B cell (primary cell): ENCODE measurements around the gene CELF4. TPM values are rescaled to one million over a fixed set of nuclear protein-coding genes. Genes with fewer than 3 reads are reported as not detected.

Experiments
- ATAC-seq: fragments of 200-7000 bp; cut with Tn5 transposase; one replicate; pipeline ENCODE4 v1.10.0; 2021; ENCODE audit warnings: low read depth, mild to moderate bottlenecking, moderate number of reproducible peaks, moderate library complexity
- CTCF ChIA-PET: fragments of 350-600 bp; sonication (Branson Sonifier 250); formaldehyde crosslinking; loops from one replicate; lab custom pipeline; 2021; ENCODE audit warnings: antibody characterized with exemption, inconsistent platforms; lab: Charles Lee
- POLR2A ChIA-PET: fragments of 350-600 bp; sonication (Branson Sonifier 250); formaldehyde crosslinking; loops from one replicate; lab custom pipeline; 2021; ENCODE audit warnings: antibody characterized with exemption; lab: Charles Lee
- DNase-seq: peaks from one replicate; pipeline ENCODE4 v3.0.0; 2013
- H2AFZ ChIP-seq: 2 replicates; pipeline ENCODE4 v1.6.1; 2012; ENCODE audit warnings: mild to moderate bottlenecking, low read depth, low read length; ENCODE audit not compliant: insufficient read depth, poor library complexity, severe bottlenecking
- H3K27ac ChIP-seq, 2 donors: 1 replicate in 1 of 2; 2 replicates in 1 of 2; pipeline ENCODE4 v1.5.1; 2012 to 2013; ENCODE audit warnings: low read length in 2 of 2, mild to moderate bottlenecking in 2 of 2, moderate library complexity in 1 of 2
- H3K27me3 ChIP-seq, 4 experiments: fragments of 200-600 bp in 1 of 4; sonication (generic) in 1 of 4; replicated peaks in 1 of 4; 1 replicate in 2 of 4; 2 replicates in 2 of 4; pipeline versions ENCODE4 v1.6.1 to v1.7.0; 2013 to 2016; ENCODE audit warnings: low read length in 3 of 4, mild to moderate bottlenecking in 2 of 4, mixed read lengths in 1 of 4, moderate library complexity in 1 of 4; ENCODE audit not compliant: insufficient read depth in 4 of 4, control insufficient read depth in 3 of 4; ENCODE audit errors: control extremely low read depth in 1 of 4
- H3K36me3 ChIP-seq, 2 experiments: replicated peaks in 1 of 2; 1 replicate in 1 of 2; 2 replicates in 1 of 2; pipeline versions ENCODE4 v1.6.1 to v1.7.1; 2013; ENCODE audit warnings: low read length in 1 of 2; ENCODE audit not compliant: insufficient read depth in 2 of 2, control insufficient read depth in 1 of 2; ENCODE audit errors: control extremely low read depth in 1 of 2, extremely low read depth in 1 of 2
- H3K4me1 ChIP-seq, 2 donors: fragments of 200-600 bp in 1 of 2; sonication (generic) in 1 of 2; 1 replicate in 1 of 2; 2 replicates in 1 of 2; pipeline versions ENCODE4 v1.5.1 to v1.6.1; 2013 to 2017; ENCODE audit warnings: low read length in 2 of 2; ENCODE audit not compliant: control insufficient read depth in 2 of 2, insufficient read depth in 2 of 2
- H3K4me2 ChIP-seq: replicated peaks from 2 replicates; pipeline ENCODE3; 2012; ENCODE audit warnings: mild to moderate bottlenecking, low read depth, low read length; ENCODE audit not compliant: poor library complexity, severe bottlenecking
- H3K4me3 ChIP-seq, 5 experiments: fragments of 200-600 bp in 1 of 5; sonication (generic) in 1 of 5; 1 replicate in 3 of 5; 2 replicates in 2 of 5; pipeline versions ENCODE4 v1.5.1 to v1.7.0; 2011 to 2016; ENCODE audit warnings: low read length in 4 of 5, mild to moderate bottlenecking in 4 of 5, low read depth in 2 of 5, control low read depth in 1 of 5, moderate library complexity in 1 of 5; ENCODE audit not compliant: insufficient read depth in 1 of 5; ENCODE audit errors: control extremely low read depth in 1 of 5, extremely low read depth in 1 of 5
- H3K79me2 ChIP-seq: fragments of 200-600 bp; sonication (generic); one replicate; pipeline ENCODE4 v1.6.0; 2016; ENCODE audit warnings: low read length; ENCODE audit not compliant: control insufficient read depth, insufficient read depth
- H3K9ac ChIP-seq: fragments of 200-600 bp; sonication (generic); 2 replicates; pipeline ENCODE4 v1.6.1; 2017; ENCODE audit warnings: mild to moderate bottlenecking, low read length, moderate library complexity
- H3K9me3 ChIP-seq, 3 donors: one replicate each; pipeline versions ENCODE4 v1.6.1 to v1.7.1; 2013; ENCODE audit warnings: low read length in 2 of 3; ENCODE audit not compliant: control insufficient read depth in 2 of 3, insufficient read depth in 1 of 3; ENCODE audit errors: control extremely low read depth in 1 of 3
- H4K20me1 ChIP-seq: 2 replicates; pipeline ENCODE4 v1.6.0; 2012; ENCODE audit warnings: mild to moderate bottlenecking, low read length; ENCODE audit not compliant: insufficient read depth, control insufficient read depth, poor library complexity, severe bottlenecking
- H3K27ac Mint-ChIP-seq: one replicate; pipeline ENCODE4 v1.8.0; 2021; ENCODE audit warnings: mixed read lengths
- H3K27me3 Mint-ChIP-seq: one replicate; pipeline ENCODE4 v1.8.0; 2021; ENCODE audit warnings: mixed read lengths
- H3K4me1 Mint-ChIP-seq: one replicate; pipeline ENCODE4 v1.8.0; 2021; ENCODE audit warnings: mixed read lengths
- H3K4me3 Mint-ChIP-seq: one replicate; pipeline ENCODE4 v1.8.0; 2021; ENCODE audit warnings: mixed read lengths
- H3K9me3 Mint-ChIP-seq: one replicate; pipeline ENCODE4 v1.8.0; 2022; ENCODE audit warnings: mixed read lengths; ENCODE audit not compliant: insufficient read depth
- CTCF ChIP-seq: fragments of 200-600 bp; IDR thresholded peaks from one replicate; pipeline ENCODE4 v1.8.0; 2022; ENCODE audit warnings: antibody characterized with exemption, mild to moderate bottlenecking
- EZH2 ChIP-seq: IDR thresholded peaks from 2 replicates; pipeline ENCODE4 v1.6.1; 2012; ENCODE audit warnings: borderline replicate concordance, low read depth, mild to moderate bottlenecking, moderate library complexity, low read length; ENCODE audit not compliant: insufficient read depth, poor library complexity, severe bottlenecking
- WGBS: methylation state at CpG from one replicate; pipeline ENCODE4 v1.1.5; 2013; ENCODE audit warnings: missing lambda C conversion rate; ENCODE audit not compliant: insufficient coverage; 5-methylcytosine and 5-hydroxymethylcytosine counted together
- intact Hi-C: fragments of 100-400 bp; cut with micrococcal nuclease; formaldehyde crosslinking; loops from one replicate; pipeline ENCODE4 v1.10.0; 2022
- polyA plus RNA-seq: library from polyadenylated mRNA; depleted of rRNA; stranded (reverse); fragments of >200 nt; gene quantifications from 2 replicates; pipeline ENCODE4 v1.2.3, GENCODE V29; 2012
- total RNA-seq, 2 donors: library from RNA; stranded (reverse); fragments of 120-200 nt in 1 of 2; gene quantifications; 1 replicate in 1 of 2; 2 replicates in 1 of 2; pipeline versions ENCODE4 v1.2.3 to v1.2.4, GENCODE V29; 2013 to 2022

Gene CELF4
- total and polyA plus RNA-seq, 2 donors (not counting 1 experiment from before 2014, with no cell fraction given) = not detected

- Histone ChIP-seq H2AFZ (no peak overlapping the region), H3K4me1 (no peaks in the 10 kb centered on the region), H3K4me3 (no peak overlapping the region), H3K9me3 (peaks cover 0 to 6% (median 0%) of the 10 kb centered on the region in 3 donors), H3K36me3 (no peaks in the 10 kb centered on the region), H3K27ac (no peak overlapping the region), H3K27me3 (no peaks in the 10 kb centered on the region), H3K4me2 (no peak overlapping the region), H3K79me2 (no peaks in the 10 kb centered on the region), H3K9ac (no peak overlapping the region), H4K20me1 (no peaks in the 10 kb centered on the region)
- no peak for ATAC-seq
- Mint-ChIP-seq H3K4me3 (no peak overlapping the region), H3K27ac (no peak overlapping the region), H3K9me3 (no peaks in the 10 kb centered on the region), H3K27me3 (peaks cover 11% of the 10 kb centered on the region), H3K4me1 (no peaks in the 10 kb centered on the region)
- DNase-seq = no peak
- TF ChIP-seq EZH2 (no peak), CTCF (no peak)
- POLR2A ChIA-PET = no interaction called here
- CTCF ChIA-PET = no interaction called here
- intact Hi-C loops = no loop called here
- WGBS = 94% methylated on average over 6 of the region's 8 CpGs
Observed at GRCh38 chr18:37551846-37552245, 13.8 kb downstream of the CELF4 start.

- WGBS = 79% methylated on average over 3 of the region's 3 CpGs
- H3K27ac Mint-ChIP-seq = no peak overlapping the region
- H2AFZ ChIP-seq = no peak overlapping the region
- TF ChIP-seq EZH2 (no peak), CTCF (no peak)
- H3K9me3 Mint-ChIP-seq = no peaks in the 10 kb centered on the region
- H3K4me3 ChIP-seq = no peak overlapping the region
- intact Hi-C loops = no loop called here
- peaks cover 11% of the 10 kb centered on the region for H3K27me3 Mint-ChIP-seq
- peaks cover 0 to 6% (median 0%) of the 10 kb centered on the region in 3 donors for H3K9me3 ChIP-seq
- no peak for DNase-seq
- no peaks in the 10 kb centered on the region for H3K79me2 ChIP-seq
- no peak for ATAC-seq
- H3K9ac ChIP-seq = no peak overlapping the region
- no peak overlapping the region for H3K4me3 Mint-ChIP-seq
- POLR2A ChIA-PET = no interaction called here
- H3K4me1 ChIP-seq = no peaks in the 10 kb centered on the region
- H3K27me3 ChIP-seq = no peaks in the 10 kb centered on the region
- H3K36me3 ChIP-seq = no peaks in the 10 kb centered on the region
- CTCF ChIA-PET = no interaction called here
- no peaks in the 10 kb centered on the region for H4K20me1 ChIP-seq
- no peak overlapping the region for H3K27ac ChIP-seq
- H3K4me1 Mint-ChIP-seq = no peaks in the 10 kb centered on the region
- no peak overlapping the region for H3K4me2 ChIP-seq
Observed at GRCh38 chr18:37551249-37551648, 14.3 kb downstream of the CELF4 start.
